ENCODE measurements around the gene GNG8. TPM values are rescaled to one million over a fixed set of nuclear protein-coding genes. Genes with fewer than 3 reads are reported as not detected.

Gene GNG8
- total RNA-seq, 1 donor from 2014 or later, result not detected

GRCh38 chr19:46646402-46646801 lies 10.4 kb upstream of the GNG8 start:
- Mint-ChIP-seq H3K4me3 (ENCODE audit: unreplicated experiment) (no peak overlapping the region), H3K27me3 (ENCODE audit: low read depth, unreplicated experiment) (peaks cover 26% of the 10 kb centered on the region), H3K4me1 (ENCODE audit: low read depth, unreplicated experiment) (no peaks in the 10 kb centered on the region), H3K27ac (ENCODE audit: unreplicated experiment) (no peak overlapping the region), H3K36me3 (ENCODE audit: low read depth, unreplicated experiment) (peaks cover 25% of the 10 kb centered on the region), H3K9me3 (ENCODE audit: unreplicated experiment) (peaks cover 25% of the 10 kb centered on the region)
- H3K4me1 ChIP-seq (ENCODE audit: insufficient read depth, low read length), result no peaks in the 10 kb centered on the region
- H3K27ac ChIP-seq (ENCODE audit: low read depth, low read length), result no peak overlapping the region
- H3K9ac ChIP-seq (ENCODE audit: low read length), result no peak overlapping the region
- no peaks in the 10 kb centered on the region for H3K36me3 ChIP-seq (ENCODE audit: insufficient read depth, low read length)
- TF ChIP-seq EZH2 (IDR thresholded peaks at IDR 0.05; ENCODE audit: insufficient read depth, low read length) (no peak), CTCF (IDR thresholded peaks at IDR 0.05; ENCODE audit: insufficient read depth, low read depth, low read length) (no peak)
- peaks cover 11% of the 10 kb centered on the region for H3K27me3 ChIP-seq (ENCODE audit: insufficient read depth, low read length)
- no peak overlapping the region for H3K4me2 ChIP-seq (ENCODE audit: low read length)
- no peaks in the 10 kb centered on the region for H4K20me1 ChIP-seq (ENCODE audit: insufficient read depth, low read length)
- H2AFZ ChIP-seq (ENCODE audit: low read depth, low read length), result no peak overlapping the region
- peaks cover 22% of the 10 kb centered on the region for H3K9me3 ChIP-seq (ENCODE audit: insufficient read depth, low read depth, low read length)
- no peak overlapping the region for H3K4me3 ChIP-seq (ENCODE audit: insufficient read depth, low read depth, low read length)
- DNase-seq (ENCODE audit: low read depth), result no peak
- no peaks in the 10 kb centered on the region for H3K79me2 ChIP-seq (ENCODE audit: insufficient read depth, low read length)
- no peak for FAIRE-seq

DNA sequence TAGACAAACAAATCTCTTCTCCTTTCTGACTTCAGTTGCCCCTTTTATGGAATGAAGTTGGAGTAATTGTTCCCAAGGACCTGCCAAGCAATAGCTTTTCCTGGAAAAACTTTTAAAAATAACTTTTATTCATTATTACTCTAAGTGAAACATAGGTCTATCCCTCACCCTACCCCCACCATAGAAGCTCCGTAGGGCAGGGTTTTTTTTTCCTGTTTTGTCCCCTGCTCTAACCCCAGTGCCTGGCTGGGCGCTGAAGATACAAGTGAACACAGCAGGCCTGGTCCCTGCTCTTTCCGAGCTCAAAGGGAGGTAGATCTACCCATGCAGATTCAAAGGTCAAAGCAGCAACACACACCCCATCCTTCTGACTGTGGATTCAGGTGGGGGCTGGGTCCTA lies 8.7 kb upstream of the GNG8 start:
- Histone ChIP-seq H3K4me2 (ENCODE audit: low read length) (no peak overlapping the region), H2AFZ (ENCODE audit: low read depth, low read length) (no peak overlapping the region), H3K36me3 (ENCODE audit: insufficient read depth, low read length) (no peaks in the 10 kb centered on the region), H3K27ac (ENCODE audit: low read depth, low read length) (no peak overlapping the region), H3K9me3 (ENCODE audit: insufficient read depth, low read depth, low read length) (peaks cover 22% of the 10 kb centered on the region), H3K4me3 (ENCODE audit: insufficient read depth, low read depth, low read length) (no peak overlapping the region), H3K27me3 (ENCODE audit: insufficient read depth, low read length) (peaks cover 11% of the 10 kb centered on the region), H3K79me2 (ENCODE audit: insufficient read depth, low read length) (no peaks in the 10 kb centered on the region), H3K4me1 (ENCODE audit: insufficient read depth, low read length) (peaks cover 2% of the 10 kb centered on the region), H3K9ac (ENCODE audit: low read length) (no peak overlapping the region), H4K20me1 (ENCODE audit: insufficient read depth, low read length) (no peaks in the 10 kb centered on the region)
- H3K36me3 Mint-ChIP-seq (ENCODE audit: low read depth, unreplicated experiment), result peaks cover 14% of the 10 kb centered on the region
- H3K9me3 Mint-ChIP-seq (ENCODE audit: unreplicated experiment), result peaks cover 15% of the 10 kb centered on the region
- DNase-seq (ENCODE audit: low read depth) (no peak), FAIRE-seq (no peak)
- peaks cover 18% of the 10 kb centered on the region for H3K27me3 Mint-ChIP-seq (ENCODE audit: low read depth, unreplicated experiment)
- TF ChIP-seq EZH2 (IDR thresholded peaks at IDR 0.05; ENCODE audit: insufficient read depth, low read length) (no peak), CTCF (IDR thresholded peaks at IDR 0.05; ENCODE audit: insufficient read depth, low read depth, low read length) (no peak)
- no peak overlapping the region for H3K27ac Mint-ChIP-seq (ENCODE audit: unreplicated experiment)
- H3K4me1 Mint-ChIP-seq (ENCODE audit: low read depth, unreplicated experiment), result peaks cover 3% of the 10 kb centered on the region
- no peak overlapping the region for H3K4me3 Mint-ChIP-seq (ENCODE audit: unreplicated experiment)

DNA sequence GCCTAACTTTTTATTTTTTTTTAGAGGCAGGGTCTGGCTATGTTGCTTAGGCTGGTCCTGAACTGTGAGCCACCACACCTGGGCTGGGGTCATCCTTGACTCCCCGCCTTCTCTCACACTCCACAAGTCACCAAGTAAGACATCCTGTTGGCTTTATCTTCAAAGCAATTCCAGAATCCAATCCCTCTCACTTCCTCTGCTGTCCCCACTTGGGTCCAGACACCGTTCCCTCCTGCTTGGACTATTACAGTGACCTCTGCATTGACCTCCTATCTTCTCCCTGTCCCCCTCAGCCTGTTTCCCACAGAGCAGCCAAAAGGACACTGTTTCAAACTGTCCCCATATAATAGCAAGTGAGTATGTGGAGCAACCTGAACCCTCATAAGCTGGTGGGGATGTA lies 4.7 kb upstream of the GNG8 start:
- DNase-seq (ENCODE audit: low read depth) (no peak), FAIRE-seq (no peak)
- H3K27ac Mint-ChIP-seq (ENCODE audit: unreplicated experiment), result no peak overlapping the region
- Histone ChIP-seq H3K36me3 (ENCODE audit: insufficient read depth, low read length) (no peaks in the 10 kb centered on the region), H3K4me2 (ENCODE audit: low read length) (no peak overlapping the region), H3K27me3 (ENCODE audit: insufficient read depth, low read length) (peaks cover 3% of the 10 kb centered on the region), H3K79me2 (ENCODE audit: insufficient read depth, low read length) (no peaks in the 10 kb centered on the region), H3K9ac (ENCODE audit: low read length) (no peak overlapping the region), H4K20me1 (ENCODE audit: insufficient read depth, low read length) (no peaks in the 10 kb centered on the region), H3K4me1 (ENCODE audit: insufficient read depth, low read length) (peaks cover 18% of the 10 kb centered on the region), H2AFZ (ENCODE audit: low read depth, low read length) (no peak overlapping the region), H3K4me3 (ENCODE audit: insufficient read depth, low read depth, low read length) (no peak overlapping the region), H3K27ac (ENCODE audit: low read depth, low read length) (no peak overlapping the region), H3K9me3 (ENCODE audit: insufficient read depth, low read depth, low read length) (no peaks in the 10 kb centered on the region)
- TF ChIP-seq CTCF (IDR thresholded peaks at IDR 0.05; ENCODE audit: insufficient read depth, low read depth, low read length), result no peak
- TF ChIP-seq EZH2 (IDR thresholded peaks at IDR 0.05; ENCODE audit: insufficient read depth, low read length), result no peak
- H3K4me1 Mint-ChIP-seq (ENCODE audit: low read depth, unreplicated experiment), result peaks cover 3% of the 10 kb centered on the region
- peaks cover 6% of the 10 kb centered on the region for H3K27me3 Mint-ChIP-seq (ENCODE audit: low read depth, unreplicated experiment)
- H3K36me3 Mint-ChIP-seq (ENCODE audit: low read depth, unreplicated experiment), result no peaks in the 10 kb centered on the region
- H3K4me3 Mint-ChIP-seq (ENCODE audit: unreplicated experiment), result peak overlapping the region; percentile 61
- H3K9me3 Mint-ChIP-seq (ENCODE audit: unreplicated experiment), result peaks cover 3% of the 10 kb centered on the region
